HepG2 (cell line): Measurements from ENCODE around the gene RER1. TPM values are rescaled to one million over a fixed set of nuclear protein-coding genes. Genes with fewer than 3 reads are reported as not detected.

ENCODE experiments used
- ATAC-seq: fragments of 200-7000 bp; cut with Tn5 transposase; 3 replicates; pipeline ENCODE4 v1.9.1; 2020; ENCODE audit warnings: mild to moderate bottlenecking, moderate library complexity
- BruUV-seq: library from RNA; stranded (reverse); fragments of 400-500 nt; replicated peaks from 2 replicates; lab custom pipeline; 2021; lab: Mats Ljungman, UMichigan
- CTCF ChIA-PET: fragments of 300-600 bp; formaldehyde crosslinking; extraction: SDS; loops from one replicate; lab custom pipeline; 2021; ENCODE audit warnings: low total read pairs, inconsistent platforms, low intra/inter-chr PET ratio; lab: Yijun Ruan, JAX
- POLR2A ChIA-PET: fragments of 350-600 bp; sonication (Branson Sonifier 250); formaldehyde crosslinking; loops from one replicate; lab custom pipeline; 2020; ENCODE audit warnings: antibody characterized with exemption, inconsistent platforms; lab: Yijun Ruan, JAX
- DNase-seq: peaks from one replicate; pipeline ENCODE4 v3.0.0-alpha.2; 2015; ENCODE audit warnings: low spot score
- FAIRE-seq: peaks from 3 replicates; lab custom pipeline; 2011; peaks lifted over from hg19 to GRCh38; lab: Jason Lieb, UNC
- H2AFZ ChIP-seq: one replicate; pipeline ENCODE4 v1.6.1; 2011; ENCODE audit warnings: low read length, inconsistent platforms
- H3K27ac ChIP-seq: fragments of 300-600 bp; 3 replicates; pipeline ENCODE4 v1.8.0; 2011; ENCODE audit warnings: mixed run types, mild to moderate bottlenecking, mixed read lengths, low read length, inconsistent platforms; ENCODE audit not compliant: insufficient read depth; ENCODE audit errors: extremely low read length
- H3K27me3 ChIP-seq, 2 experiments: fragments of 200-600 bp in 1 of 2; 2 replicates in 1 of 2; 3 replicates in 1 of 2; pipeline versions ENCODE4 v1.6.0 to v1.8.0; 2011; ENCODE audit warnings: low read length in 2 of 2, mild to moderate bottlenecking in 2 of 2, moderate library complexity in 2 of 2, inconsistent platforms in 1 of 2; ENCODE audit not compliant: insufficient read depth in 2 of 2, control insufficient read depth in 1 of 2
- H3K36me3 ChIP-seq, 2 experiments: fragments of 200-600 bp in 1 of 2; replicated peaks in 1 of 2; 2 replicates in 1 of 2; 3 replicates in 1 of 2; pipeline versions ENCODE4 v1.5.1 to v1.8.0; 2011; ENCODE audit warnings: low read length in 2 of 2, inconsistent platforms in 1 of 2; ENCODE audit not compliant: insufficient read depth in 2 of 2, control insufficient read depth in 1 of 2
- H3K4me1 ChIP-seq: 2 replicates; pipeline ENCODE4 v1.5.1; 2012; ENCODE audit warnings: low read length, inconsistent platforms; ENCODE audit not compliant: insufficient read depth
- H3K4me2 ChIP-seq: 2 replicates; pipeline ENCODE4 v1.6.0; 2011; ENCODE audit warnings: low read depth, low read length, inconsistent platforms
- H3K4me3 ChIP-seq, 3 experiments: fragments of 200-600 bp in 1 of 3; sonication (generic), shearing (Covaris generic) in 1 of 3; replicated peaks in 1 of 3; 2 replicates each; pipeline ENCODE4 v1.5.1; 2011 to 2016; ENCODE audit warnings: low read length in 3 of 3, inconsistent platforms in 2 of 3, low read depth in 2 of 3, mild to moderate bottlenecking in 2 of 3, control low read depth in 1 of 3, mixed read lengths in 1 of 3; ENCODE audit not compliant: insufficient read depth in 1 of 3
- H3K79me2 ChIP-seq: one replicate; pipeline ENCODE4 v1.6.1; 2011; ENCODE audit warnings: low read length, inconsistent platforms; ENCODE audit not compliant: insufficient read depth
- H3K9ac ChIP-seq: 2 replicates; pipeline ENCODE4 v1.6.0; 2011; ENCODE audit warnings: mild to moderate bottlenecking, low read depth, low read length, inconsistent platforms; ENCODE audit not compliant: insufficient read depth
- H3K9me3 ChIP-seq: 2 replicates; pipeline ENCODE4 v1.5.1; 2012; ENCODE audit warnings: mild to moderate bottlenecking, low read length
- H4K20me1 ChIP-seq: 2 replicates; pipeline ENCODE4 v1.6.0; 2011; ENCODE audit warnings: inconsistent platforms, mild to moderate bottlenecking, low read length, moderate library complexity; ENCODE audit not compliant: insufficient read depth
- ATF7-NPFF ChIP-seq: sonication (generic); formaldehyde crosslinking; IDR thresholded peaks from 2 replicates; pipeline ENCODE4 v1.8.1; 2023; ENCODE audit warnings: mild to moderate bottlenecking, low read depth, missing genetic modification reagents, moderate library complexity
- BCL3 ChIP-seq: sonication (generic); formaldehyde crosslinking; IDR thresholded peaks from 2 replicates; pipeline ENCODE4 v1.5.1; 2020; ENCODE audit warnings: mild to moderate bottlenecking, missing genetic modification reagents, moderate library complexity
- GLI4 ChIP-seq: sonication (generic); formaldehyde crosslinking; IDR thresholded peaks from 2 replicates; pipeline ENCODE4 v1.5.1; 2020; ENCODE audit warnings: missing genetic modification reagents, mild to moderate bottlenecking, moderate library complexity, borderline replicate concordance
- MAF1 ChIP-seq: sonication (generic); formaldehyde crosslinking; IDR thresholded peaks from 2 replicates; pipeline ENCODE4 v1.5.0; 2020; ENCODE audit warnings: missing genetic modification reagents, borderline replicate concordance
- NR2F2 ChIP-seq: IDR thresholded peaks from 2 replicates; pipeline ENCODE4 v1.6.1; 2012; ENCODE audit warnings: low read depth, inconsistent platforms, borderline replicate concordance
- PHB2 ChIP-seq: fragments of 450-650 bp; IDR thresholded peaks from 2 replicates; pipeline ENCODE4 v1.6.1; 2018; ENCODE audit not compliant: partially characterized antibody
- SP4 ChIP-seq: sonication (generic); formaldehyde crosslinking; IDR thresholded peaks from 2 replicates; pipeline ENCODE4 v1.8.1; 2023; ENCODE audit warnings: mild to moderate bottlenecking, missing genetic modification reagents
- SYNCRIP ChIP-seq: fragments of 200-400 bp; formaldehyde crosslinking; IDR thresholded peaks from 2 replicates; pipeline ENCODE4 v1.6.1; 2018; ENCODE audit warnings: mild to moderate bottlenecking, low read depth, low read length; ENCODE audit not compliant: insufficient read depth
- THYN1 ChIP-seq: sonication (generic); formaldehyde crosslinking; IDR thresholded peaks from 2 replicates; pipeline ENCODE4 v1.8.1; 2023; ENCODE audit warnings: low read depth, mild to moderate bottlenecking, moderate library complexity, missing genetic modification reagents, borderline replicate concordance
- ZNF34 ChIP-seq: sonication (generic); formaldehyde crosslinking; IDR thresholded peaks from 2 replicates; pipeline ENCODE4 v1.4.0; 2020; ENCODE audit warnings: mild to moderate bottlenecking, missing genetic modification reagents, borderline replicate concordance
- ZNF451 ChIP-seq: sonication (generic); formaldehyde crosslinking; IDR thresholded peaks from 2 replicates; pipeline ENCODE4 v1.5.0; 2020; ENCODE audit warnings: mild to moderate bottlenecking, missing genetic modification reagents
- WGBS: methylation state at CpG from one replicate; pipeline ENCODE4 v1.1.6; 2017; ENCODE audit warnings: low lambda C conversion rate; 5-methylcytosine and 5-hydroxymethylcytosine counted together
- in situ Hi-C: cut with HindIII; loops from 2 replicates; pipeline ENCODE4 v1.10.0; 2017; ENCODE audit warnings: low pct_unique_long_range_greater_than_20kb; ENCODE audit not compliant: extremely low pct_ligation_motif_present
- intact Hi-C: fragments of 100-400 bp; cut with micrococcal nuclease; formaldehyde crosslinking; loops from one replicate; pipeline ENCODE4 v1.10.0; 2022; ENCODE audit not compliant: unreplicated experiment
- polyA plus RNA-seq, 8 experiments: library from polyadenylated mRNA; depleted of rRNA in 3 of 8; stranded (reverse) in 7 of 8; unstranded in 1 of 8; fragments of >200 nt; fragmentation: Illumina TruSeq in 4 of 8; extraction: Trizol in 4 of 8; gene quantifications; 2 replicates each; pipeline versions ENCODE4 v1.2.1 to v1.2.3, GENCODE V29; 2011 to 2016; ENCODE audit warnings: low read depth in 4 of 8, missing spikeins in 1 of 8, mixed read lengths in 1 of 8; ENCODE audit not compliant: insufficient read depth in 1 of 8
- total RNA-seq, 5 experiments: library from RNA; depleted of rRNA; stranded (reverse); fragments of >200 nt; fragmentation: Illumina TruSeq; extraction: Trizol; gene quantifications; 2 replicates each; pipeline ENCODE4 v1.2.3, GENCODE V29; 2016; ENCODE audit warnings: low read depth in 1 of 5
- TF ChIP-seq, protein P1 (sequence below): sonication (generic); formaldehyde crosslinking; IDR thresholded peaks from 2 replicates; pipeline ENCODE4 v1.4.0; 2020; ENCODE audit warnings: mild to moderate bottlenecking, missing genetic modification reagents
- TF ChIP-seq, protein P2 (sequence below): sonication (generic); formaldehyde crosslinking; IDR thresholded peaks from 2 replicates; pipeline ENCODE4 v1.4.0; 2020; ENCODE audit warnings: missing genetic modification reagents

Gene RER1
- total and polyA plus RNA-seq, 2 of the 13 experiments (the other 11 are each of a cell fraction or from before 2014, with no cell fraction given): 128 to 164 TPM

DNA sequence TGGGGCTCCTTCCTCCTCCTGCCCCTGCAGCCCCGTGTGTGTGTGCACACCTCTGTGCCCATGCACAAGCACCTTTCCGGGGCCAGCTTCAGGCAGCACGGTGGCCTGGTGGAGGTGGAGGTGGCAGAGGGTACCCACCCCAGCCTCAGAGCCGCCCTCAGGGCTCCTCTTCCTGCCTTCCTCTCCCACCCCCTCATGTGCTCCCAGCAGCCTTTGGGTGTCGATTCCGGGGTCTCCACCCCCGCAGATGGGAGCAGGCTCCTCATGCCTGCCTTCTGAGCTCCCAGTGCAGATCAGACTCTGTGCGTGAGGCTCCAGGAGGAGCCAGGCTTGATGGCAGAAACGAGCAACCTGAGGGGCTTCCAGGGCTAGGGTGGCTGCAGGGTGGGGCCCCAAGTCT is 55.2 kb downstream of the RER1 start:
- Histone ChIP-seq H3K36me3 (no peaks in the 10 kb centered on the region), H3K79me2 (no peaks in the 10 kb centered on the region), H3K4me2 (no peak overlapping the region), H2AFZ (no peak overlapping the region), H3K4me3 (no peak overlapping the region)
- CTCF ChIA-PET: no interaction called here
- ATAC-seq (no peak), DNase-seq (no peak)
- TF ChIP-seq NR2F2 (no peak), MAF1 (CRISPR knock-in tag) (no peak), SP4 (CRISPR knock-in tag) (no peak), SYNCRIP (no peak), THYN1 (CRISPR knock-in tag) (no peak), ZNF451 (CRISPR knock-in tag) (no peak), BCL3 (CRISPR knock-in tag) (no peak), ZNF34 (CRISPR knock-in tag) (no peak), GLI4 (no peak), PHB2 (no peak), ATF7-NPFF (CRISPR knock-in tag) (no peak)
- TF ChIP-seq, protein P1, sequence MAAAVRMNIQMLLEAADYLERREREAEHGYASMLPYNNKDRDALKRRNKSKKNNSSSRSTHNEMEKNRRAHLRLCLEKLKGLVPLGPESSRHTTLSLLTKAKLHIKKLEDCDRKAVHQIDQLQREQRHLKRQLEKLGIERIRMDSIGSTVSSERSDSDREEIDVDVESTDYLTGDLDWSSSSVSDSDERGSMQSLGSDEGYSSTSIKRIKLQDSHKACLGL (CRISPR knock-in tag): no peak
- TF ChIP-seq, protein P2, sequence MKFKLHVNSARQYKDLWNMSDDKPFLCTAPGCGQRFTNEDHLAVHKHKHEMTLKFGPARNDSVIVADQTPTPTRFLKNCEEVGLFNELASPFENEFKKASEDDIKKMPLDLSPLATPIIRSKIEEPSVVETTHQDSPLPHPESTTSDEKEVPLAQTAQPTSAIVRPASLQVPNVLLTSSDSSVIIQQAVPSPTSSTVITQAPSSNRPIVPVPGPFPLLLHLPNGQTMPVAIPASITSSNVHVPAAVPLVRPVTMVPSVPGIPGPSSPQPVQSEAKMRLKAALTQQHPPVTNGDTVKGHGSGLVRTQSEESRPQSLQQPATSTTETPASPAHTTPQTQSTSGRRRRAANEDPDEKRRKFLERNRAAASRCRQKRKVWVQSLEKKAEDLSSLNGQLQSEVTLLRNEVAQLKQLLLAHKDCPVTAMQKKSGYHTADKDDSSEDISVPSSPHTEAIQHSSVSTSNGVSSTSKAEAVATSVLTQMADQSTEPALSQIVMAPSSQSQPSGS (CRISPR knock-in tag): no peak
- TF ChIP-seq, all 625 proteins: peak for 0
- BruUV-seq: no TSS peak
- no peaks in the 10 kb centered on the region; the same call in 1 of the 2 replicates for H3K4me1 ChIP-seq
- H3K9ac ChIP-seq: no peak overlapping the region
- peaks cover 36 to 74% of the 10 kb centered on the region in 2 experiments for H3K27me3 ChIP-seq
- no peak overlapping the region for H3K27ac ChIP-seq
- in situ Hi-C loops (no loop called here), intact Hi-C loops (no loop called here)
- H4K20me1 ChIP-seq: no peaks in the 10 kb centered on the region; the same call in 1 of the 2 replicates
- POLR2A ChIA-PET: no interaction called here
- FAIRE-seq: no peak
- H3K9me3 ChIP-seq: no peaks in the 10 kb centered on the region
- 0% methylated on average over 1 of the region's 9 CpGs for WGBS
